ENCODE results near the gene ITPR3.

DNA sequence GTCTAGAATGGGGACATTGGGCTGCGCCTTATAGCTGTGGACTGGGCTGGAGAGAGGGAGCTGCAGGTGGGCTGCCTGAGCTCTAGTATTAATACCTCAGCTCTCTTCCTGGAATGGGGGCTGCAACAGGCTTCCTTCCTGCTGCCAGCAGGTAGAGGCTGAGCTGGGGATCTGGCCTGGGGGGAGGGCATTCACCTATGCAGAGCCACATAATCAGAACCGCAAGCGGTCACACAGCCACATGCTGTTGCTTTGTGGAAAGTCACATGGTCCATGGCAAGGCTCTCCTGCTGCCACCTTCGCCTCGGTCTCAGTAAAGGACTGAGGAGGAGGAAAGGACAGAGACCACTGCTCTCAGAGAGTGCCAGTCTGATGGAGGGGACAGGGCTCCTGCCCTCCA lies 35.7 kb downstream of the ITPR3 start:
- TF ChIP-seq, protein P1, sequence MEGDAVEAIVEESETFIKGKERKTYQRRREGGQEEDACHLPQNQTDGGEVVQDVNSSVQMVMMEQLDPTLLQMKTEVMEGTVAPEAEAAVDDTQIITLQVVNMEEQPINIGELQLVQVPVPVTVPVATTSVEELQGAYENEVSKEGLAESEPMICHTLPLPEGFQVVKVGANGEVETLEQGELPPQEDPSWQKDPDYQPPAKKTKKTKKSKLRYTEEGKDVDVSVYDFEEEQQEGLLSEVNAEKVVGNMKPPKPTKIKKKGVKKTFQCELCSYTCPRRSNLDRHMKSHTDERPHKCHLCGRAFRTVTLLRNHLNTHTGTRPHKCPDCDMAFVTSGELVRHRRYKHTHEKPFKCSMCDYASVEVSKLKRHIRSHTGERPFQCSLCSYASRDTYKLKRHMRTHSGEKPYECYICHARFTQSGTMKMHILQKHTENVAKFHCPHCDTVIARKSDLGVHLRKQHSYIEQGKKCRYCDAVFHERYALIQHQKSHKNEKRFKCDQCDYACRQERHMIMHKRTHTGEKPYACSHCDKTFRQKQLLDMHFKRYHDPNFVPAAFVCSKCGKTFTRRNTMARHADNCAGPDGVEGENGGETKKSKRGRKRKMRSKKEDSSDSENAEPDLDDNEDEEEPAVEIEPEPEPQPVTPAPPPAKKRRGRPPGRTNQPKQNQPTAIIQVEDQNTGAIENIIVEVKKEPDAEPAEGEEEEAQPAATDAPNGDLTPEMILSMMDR (IDR thresholded peaks at IDR 0.05) = no peak
- no peak for TF ChIP-seq POLR2A (IDR thresholded peaks at IDR 0.05)

All from Peyer's patch (tissue), 4 donors.